Stimulated activated CD4-positive, alpha-beta T cell treated with anti-CD3 and anti-CD28 coated beads, TNF-alpha, amount 100 ng/mL, for 48 hours (primary cell): ENCODE measurements around the gene PTK6.
A peak's percentile ranks its signal among the peaks of the same experiment; 100 is the strongest.

ENCODE experiments used
- DNase-seq, 3 donors: peaks; one replicate each; pipeline ENCODE4 v3.0.0-alpha.2; 2020; ENCODE audit warnings: low read depth in 3 of 3

The PTK6 gene

DNA sequence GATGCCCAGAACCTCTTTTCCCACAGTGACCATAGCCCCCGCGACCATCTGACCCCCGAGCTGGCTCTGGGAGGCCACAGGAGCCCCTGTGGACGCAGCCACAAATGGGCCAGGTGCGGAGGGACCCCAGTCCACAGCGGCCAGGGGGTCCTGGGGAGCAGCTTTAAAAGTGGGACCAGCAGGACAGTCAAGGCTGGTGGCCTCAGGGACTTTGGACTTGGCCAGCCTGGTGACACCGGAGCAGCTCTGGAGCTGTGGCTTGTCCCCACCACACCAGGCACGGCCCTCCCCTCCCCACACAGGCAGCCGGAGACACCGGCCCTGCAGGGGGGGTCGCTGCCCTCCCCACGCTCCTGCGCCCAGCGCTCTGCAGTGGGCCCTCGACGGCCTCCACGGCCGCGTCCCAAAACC, 20.3 kb upstream of the PTK6 start:
- no peak for DNase-seq

DNA sequence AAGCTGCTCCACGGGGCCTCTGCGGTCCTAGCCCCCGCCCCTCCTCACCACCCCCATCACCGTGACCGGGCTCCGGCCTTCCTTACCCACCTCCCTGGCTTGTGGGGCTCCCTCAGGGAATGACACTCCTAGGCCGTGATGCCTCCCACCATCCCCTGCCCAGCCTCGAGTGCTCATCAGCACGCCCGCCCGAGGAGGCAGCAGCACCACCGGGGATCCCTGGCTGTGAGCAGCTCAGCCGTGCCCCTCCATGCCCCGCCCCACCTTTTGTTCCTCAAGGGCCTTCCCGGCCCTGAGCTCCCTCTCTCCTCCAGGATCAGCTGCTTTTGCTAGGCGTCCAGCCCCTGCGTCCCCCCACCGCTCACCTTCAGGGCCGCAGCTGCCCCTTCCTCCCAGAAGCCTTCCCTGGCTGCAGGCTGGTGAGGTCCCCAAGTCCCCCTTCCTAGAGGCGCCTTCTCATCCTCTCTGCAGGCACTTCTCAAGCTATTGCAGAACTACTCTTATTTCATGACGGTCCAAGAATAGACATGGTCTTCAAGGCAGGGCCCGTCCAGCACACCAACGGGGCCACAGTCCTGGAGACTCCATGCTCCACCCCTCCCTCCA, 19.8 kb upstream of the PTK6 start:
- no peak for DNase-seq

DNA sequence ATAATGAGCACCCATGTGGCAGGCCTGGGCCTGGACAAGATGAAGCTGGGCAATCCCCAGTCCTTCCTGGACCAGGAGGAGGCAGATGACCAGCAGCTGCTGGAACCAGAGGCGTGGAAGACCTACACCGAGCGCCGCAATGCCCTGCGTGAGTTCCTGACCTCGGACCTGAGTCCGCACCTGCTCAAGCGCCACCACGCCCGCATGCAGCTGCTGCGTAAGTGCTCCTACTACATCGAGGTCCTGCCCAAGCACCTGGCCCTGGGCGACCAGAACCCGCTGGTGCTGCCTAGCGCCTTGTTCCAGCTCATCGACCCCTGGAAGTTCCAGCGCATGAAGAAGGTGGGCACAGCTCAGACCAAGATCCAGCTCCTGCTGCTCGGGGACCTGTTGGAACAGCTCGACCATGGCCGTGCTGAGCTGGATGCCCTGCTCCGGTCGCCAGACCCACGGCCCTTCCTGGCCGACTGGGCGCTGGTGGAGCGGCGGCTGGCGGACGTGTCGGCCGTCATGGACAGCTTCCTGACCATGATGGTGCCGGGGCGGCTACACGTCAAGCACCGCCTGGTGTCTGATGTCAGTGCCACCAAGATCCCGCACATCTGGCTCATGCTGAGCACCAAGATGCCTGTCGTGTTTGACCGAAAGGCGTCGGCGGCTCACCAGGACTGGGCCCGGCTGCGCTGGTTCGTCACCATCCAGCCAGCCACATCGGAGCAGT, 18.6 kb upstream of the PTK6 start:
- no peak for DNase-seq

DNA sequence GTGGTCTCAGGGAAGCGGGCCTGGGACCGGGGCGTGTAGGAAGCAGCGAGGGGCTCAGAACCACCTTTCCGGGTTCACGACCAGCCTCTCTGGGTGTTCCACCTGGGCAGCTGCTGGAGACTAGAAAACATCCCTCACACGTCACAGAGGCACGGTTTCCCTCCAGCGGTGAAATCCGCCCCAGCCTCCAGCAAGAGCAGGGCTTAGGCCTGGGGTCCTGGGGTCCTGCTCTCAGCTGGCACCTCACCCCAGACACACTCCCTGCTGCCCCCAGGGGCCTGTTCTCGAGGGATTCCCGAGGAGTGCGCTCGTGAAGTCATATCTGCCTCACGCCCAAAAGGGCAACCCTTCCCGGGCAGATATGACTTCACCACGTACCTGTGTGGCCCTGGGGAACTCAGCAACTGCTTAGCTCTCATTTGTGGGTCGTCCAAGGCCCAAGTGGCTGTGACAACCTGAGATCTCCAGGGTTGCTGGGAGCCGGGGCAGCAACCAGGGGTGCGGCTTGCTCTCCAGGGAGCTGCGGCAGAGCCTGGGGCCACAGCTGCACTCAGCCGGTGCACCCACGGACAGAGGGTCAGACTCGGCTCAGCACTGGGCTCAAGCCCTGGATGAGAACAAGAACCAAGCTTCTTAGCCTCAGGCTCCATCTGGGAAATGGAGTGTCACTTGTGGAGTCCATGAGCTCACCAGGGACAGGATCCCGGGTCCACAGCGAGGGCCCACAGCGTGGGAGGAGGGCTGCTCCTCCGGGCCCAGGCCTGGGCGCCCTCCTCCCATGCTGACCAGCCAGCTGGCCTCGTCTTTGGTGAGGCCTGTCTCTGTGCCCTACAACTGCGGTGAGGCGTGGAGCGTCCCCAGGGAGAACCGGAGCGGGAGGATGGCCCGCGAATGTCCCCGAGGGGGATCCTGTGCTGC, 17.4 kb upstream of the PTK6 start:
- no peak for DNase-seq

DNA sequence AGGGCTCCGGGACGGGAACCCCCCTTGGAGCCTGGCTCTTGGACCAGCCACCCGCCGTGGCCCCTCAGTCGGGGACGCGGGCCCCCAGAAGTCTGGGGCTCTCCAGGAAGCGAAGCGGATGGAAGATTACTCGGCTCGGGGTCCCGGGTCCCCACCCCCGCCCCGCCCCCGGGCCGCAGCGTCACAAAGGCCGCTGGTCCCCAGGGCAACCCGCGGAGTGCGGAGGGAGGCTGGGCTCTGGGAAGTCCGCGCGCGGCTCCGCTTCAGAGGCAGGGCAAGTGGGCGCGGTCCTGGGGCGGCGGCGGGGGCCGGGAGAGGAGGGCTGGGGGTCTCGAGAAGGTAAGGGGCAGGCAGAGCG, 16.7 kb upstream of the PTK6 start, which contains the start of gene FNDC11:
TSS of gene FNDC11 (plus strand) at position 227 of the 358 bp plus-strand sequence. CDS start 1,505 bp downstream, outside the sequence.
- no peak for DNase-seq

DNA sequence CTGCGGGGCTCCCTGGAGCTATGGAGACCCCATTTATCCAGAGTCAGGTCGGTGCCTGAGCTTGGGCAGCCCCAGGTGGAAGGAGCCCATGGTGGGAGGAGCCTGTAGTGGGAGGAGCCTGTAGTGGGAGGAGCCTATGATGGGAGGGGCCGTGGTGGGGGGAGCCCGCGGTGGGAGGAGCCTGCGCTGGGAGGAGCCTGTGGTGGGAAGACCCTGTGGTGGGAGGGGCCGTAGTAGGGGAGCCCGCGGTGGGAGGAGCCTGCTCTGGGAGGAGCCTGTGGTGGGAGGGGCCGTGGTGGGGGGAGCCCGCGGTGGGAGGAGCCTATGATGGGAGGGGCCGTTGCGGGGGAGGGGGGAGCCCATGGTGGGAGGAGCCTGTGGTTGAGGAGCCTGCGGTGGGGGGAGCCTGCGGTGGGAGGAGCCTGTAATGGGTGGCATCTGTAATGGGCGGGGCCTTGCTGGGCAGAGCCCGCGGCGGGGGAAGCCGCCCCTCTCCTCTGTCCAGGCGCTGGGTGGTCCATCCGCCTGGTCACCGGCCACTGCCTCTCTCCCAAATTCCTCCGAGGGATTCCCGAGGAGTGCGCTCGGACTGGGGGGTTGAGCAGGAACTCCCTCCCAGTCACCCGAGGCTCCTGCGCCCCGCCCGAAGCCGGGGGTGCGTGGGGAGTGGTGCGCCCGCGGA, 16.2 kb upstream of the PTK6 start:
- DNase-seq: peak; percentile 80 to 89 (median 87)

DNA sequence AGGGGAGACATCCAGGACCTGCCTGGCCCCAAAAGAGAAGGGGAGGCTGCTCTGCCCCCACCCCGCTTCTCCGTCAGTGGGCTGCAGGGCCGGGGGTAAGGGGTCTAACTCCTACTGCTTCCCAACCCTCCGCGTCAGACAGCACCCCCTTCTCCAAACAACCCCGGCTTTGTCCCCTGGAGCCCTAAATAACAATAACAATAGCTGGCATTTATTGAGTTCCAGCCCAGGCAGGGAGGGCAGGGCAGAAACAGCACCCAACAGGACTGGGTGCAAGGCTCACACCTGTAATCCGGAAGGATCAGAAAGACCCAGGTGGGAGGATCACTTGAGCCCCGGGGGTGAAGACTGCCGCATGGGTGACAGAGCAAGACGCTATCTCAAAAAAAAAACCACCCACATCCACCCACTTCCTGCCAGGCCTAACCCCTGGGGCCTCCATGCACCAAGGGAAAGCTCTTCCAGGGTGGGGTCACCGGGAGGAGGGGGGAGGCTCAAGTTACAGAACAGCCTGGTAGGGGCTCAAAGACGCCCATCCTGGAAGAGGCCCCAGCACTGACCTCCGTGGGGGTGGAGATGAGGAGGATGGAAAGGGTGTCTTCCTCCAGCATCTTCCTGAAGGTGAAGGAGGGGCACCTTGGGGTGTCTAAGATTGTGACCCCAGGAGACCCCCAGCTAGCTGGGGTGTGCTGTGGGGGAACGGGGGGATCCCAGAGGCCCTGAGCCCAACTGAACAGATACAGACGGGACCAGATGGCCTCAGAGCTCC, 15.5 kb upstream of the PTK6 start:
- DNase-seq: no peak

DNA sequence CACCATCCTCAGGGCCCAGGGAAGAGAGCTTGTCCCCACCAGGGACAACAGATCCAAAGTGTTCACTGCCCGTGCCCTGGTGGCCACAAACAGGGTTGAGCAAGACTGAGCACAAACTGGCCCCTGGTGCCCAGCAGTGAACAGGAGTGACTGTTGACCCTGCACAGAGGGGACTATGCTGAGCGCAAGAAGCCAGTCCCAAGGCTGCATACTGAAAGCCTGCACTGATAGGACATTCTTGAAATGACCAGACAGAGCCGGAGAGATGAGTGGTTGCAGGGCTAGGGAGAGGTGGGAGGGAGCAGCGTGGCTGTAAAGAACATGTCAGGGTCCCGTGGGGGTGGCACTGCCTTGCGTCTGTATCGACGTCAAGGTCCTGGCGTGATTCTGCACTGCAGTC, 13.9 kb upstream of the PTK6 start:
- DNase-seq: no peak

DNA sequence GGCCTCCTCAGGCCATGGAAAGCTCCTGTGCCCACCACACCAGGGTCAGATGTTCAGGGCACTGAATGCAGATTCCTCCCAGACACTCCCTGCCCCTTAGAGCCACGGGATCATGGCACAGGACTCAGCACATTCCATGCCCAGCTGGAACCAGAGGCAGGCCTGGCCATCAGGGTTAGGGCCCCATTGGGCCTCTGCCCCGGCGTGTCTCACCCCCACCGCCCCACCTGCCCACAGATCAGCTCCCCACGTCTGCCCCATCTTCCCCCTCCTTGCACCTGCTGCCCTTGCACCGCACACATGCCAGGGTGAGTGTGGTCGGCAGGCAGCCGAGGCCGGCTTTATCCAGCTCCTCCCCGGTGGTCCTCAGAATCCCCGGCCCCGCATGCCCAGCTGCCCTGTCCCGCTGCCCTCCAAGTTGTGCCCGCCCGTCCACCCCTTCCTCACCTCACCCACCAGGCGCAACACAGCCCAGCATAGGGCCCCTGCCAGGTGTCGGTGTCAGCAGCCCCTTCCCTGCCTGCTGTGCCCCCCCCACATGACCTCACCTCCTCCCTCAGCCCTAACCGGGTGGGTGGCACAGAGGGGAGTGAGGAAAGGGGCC, 12.6 kb upstream of the PTK6 start:
- no peak for DNase-seq

DNA sequence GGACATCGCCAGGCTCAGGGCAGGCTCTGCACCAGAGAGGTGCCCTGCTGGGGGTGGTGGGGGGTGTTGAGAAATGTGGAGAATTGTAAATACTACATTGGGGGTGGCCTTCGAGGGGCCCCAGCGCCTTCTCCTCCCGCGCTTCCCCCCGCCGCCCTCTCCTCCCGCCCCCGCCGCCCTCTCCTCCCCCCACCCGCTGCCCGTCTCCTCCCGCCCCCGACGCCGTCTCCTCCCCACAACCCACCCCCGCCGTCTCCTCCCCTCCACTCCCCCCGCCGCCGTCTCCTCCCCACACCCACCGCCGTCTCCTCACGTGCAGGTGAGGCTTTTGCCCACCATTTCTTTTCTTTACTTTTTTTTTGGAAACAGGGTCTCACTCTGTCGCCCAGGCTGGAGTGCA, 11.8 kb upstream of the PTK6 start:
- no peak for DNase-seq

DNA sequence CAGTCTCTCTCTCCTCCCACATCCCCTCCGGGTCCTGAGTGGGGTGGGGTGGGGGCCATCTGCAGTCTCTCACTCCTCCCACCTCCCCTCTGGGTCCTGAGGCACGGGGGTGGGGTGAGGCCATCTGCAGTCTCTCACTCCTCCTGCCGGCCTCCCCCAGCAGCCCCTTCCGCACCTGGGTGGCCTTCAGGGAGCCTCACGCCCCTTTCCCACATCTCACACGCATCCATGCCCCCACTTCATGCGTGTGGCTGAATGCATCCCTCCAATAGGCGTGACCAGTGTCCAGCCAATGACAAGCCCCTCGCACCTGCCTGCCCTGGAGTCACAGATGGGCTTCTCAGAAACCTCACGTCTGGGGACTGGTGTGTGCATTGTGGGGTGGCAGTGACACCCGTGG, 11.4 kb upstream of the PTK6 start:
- no peak for DNase-seq

DNA sequence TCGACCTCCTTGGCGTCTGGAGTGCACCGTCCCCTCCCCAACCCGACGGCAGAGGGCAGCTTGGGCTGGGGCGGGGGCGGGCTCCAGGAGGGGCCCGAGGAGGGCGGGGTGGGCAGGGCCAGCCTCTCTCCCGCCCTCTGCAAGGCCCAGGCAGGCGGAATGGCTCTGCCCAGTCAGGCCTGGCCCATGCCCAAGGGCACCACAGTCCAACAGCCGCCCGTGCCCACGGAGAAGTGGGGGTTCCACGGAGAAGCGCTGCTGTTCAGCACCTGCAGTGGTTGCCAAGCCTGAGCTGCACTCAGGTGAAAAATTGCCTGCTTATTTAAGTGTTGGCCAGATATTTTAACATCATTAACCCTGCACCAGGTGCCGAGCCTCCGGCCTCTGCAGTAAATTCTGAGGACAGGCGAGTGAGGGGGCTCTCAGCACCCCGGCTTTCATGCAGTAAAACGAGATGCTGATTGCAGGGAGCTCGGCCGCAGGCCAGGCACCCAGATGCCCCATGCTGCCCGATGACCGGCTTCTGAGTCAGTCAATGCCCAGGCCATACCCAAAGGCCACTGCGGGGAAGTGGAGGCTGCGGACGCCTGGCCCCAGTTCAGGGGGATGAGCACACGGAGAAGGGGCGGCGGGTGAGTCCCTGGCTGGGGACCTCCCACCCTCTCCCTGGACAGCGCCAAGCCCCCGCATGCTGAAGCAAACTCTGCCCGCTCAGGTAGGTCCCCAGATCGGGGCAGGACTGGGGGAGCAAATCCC, 10.7 kb upstream of the PTK6 start, which contains the start of gene SRMS:
TSS of gene SRMS (minus strand) at position 25 of the 756 bp plus-strand sequence. CDS start 286 bp downstream, outside the sequence.
- no peak for DNase-seq

DNA sequence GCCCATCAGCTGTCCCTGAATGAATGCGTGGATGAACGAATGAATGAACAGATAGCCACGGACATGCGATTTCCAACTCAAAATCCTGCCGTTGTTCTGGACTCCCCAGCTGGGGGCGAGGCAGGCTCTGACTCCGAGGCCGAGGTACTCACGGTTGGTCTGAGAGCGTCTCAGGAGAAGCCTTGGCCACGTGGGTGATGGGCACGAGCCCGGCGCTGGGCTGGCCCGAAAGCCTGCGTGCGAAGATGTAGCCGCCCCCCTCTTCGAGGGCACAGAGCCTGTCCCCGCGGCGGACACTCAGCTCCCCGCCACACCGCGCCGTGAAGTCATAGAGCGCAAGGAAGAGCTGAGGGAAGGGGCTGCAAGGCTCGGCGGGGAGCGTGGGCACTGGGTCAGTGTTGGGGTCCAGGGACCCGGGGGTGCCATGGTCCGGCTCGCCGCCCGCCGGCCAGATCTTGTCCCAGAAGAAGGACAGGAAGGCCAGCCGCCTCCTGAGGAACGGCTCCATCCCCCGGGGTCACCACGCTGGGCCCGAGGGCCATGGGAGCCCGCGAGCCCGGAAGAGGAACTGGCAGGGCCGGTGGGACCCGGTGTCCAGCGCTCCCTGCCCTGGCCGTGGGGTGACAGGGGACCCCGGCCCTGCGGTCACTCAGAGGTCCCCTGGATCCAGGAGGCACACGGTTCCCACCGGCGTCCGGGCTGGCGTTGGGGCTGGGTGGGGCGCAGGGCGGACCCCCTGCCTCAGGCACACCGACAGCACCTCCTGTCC, 10.0 kb upstream of the PTK6 start:
- no peak for DNase-seq

DNA sequence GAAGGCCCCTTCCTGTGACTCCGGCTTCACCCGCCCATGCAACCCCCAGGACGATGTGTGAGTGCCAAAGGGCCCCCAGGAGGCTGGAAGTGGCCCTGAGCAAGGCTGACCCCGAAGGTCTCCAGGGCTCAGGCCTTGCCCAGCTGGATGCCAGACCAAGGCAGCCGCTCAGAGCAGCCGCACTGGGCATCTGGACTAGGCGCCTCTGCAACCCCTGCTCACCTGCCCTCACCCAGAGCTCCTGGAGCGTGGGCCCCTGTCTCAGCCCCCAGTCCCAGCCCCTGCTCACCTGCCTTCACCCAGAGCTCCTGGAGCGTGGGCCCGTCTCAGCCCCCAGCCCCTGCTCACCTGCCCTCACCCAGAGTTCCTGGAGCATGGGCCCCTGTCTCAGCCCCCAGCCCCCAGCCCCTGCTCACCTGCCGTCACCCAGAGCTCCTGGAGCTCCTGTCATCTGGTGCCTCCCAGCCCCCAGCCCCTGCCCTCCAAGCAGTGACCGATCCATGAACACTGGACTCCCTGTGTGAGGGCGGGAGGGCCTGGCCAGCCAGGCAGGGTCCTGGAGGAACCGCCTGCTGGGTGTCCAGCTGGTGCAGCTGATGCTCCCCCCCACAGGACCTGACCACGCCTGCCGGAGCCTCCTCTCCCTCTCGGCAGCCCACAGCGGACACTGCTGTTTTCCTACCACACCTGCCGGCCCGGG, 9.2 kb upstream of the PTK6 start:
- no peak for DNase-seq

DNA sequence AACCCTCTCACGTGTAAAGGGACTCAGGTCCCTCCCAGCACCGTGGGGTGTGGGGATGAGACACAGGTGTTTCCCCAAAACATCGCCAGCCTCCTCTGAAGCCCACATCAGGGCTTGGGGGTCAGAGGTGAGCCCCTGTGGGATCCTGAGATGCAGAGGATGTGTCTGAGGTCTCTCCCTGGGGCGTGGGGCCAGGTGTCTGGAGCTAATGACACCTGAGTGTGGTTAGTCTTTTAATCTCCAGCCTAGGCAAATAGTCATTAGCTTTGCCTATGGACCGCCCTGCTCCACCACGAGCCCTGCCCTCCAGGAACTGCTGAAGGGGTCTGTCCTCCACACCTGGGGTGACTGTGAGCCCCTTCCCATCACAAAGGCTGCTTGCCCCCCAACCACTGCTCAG, 8.6 kb upstream of the PTK6 start:
- no peak for DNase-seq

DNA sequence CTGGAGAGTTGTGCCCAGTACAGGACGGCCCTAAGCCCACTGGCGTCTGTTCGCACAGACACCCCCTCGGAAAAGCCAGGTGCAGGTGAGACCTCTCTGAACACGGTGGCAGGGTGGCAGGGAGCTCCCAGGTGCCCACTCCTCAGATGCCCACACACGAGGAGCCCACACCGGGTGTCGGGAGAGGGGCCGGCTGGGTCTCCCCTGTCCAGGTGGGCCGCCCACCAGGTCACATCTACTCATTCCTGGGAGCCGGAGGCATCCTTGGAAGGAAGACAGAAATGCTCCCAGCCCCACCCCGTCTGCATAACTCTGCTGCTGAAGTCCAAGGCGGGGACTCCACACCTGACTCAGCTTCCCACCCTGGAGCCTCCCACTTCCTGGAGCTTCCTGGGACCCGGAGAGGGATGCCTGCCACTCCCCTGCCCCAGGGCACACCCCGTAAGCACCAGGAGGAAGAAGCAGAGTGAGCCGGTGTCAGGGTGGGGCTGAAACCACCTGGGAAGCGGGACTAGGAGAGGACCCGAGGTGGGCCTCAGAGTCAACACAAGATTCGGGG, 7.9 kb upstream of the PTK6 start:
- no peak for DNase-seq

DNA sequence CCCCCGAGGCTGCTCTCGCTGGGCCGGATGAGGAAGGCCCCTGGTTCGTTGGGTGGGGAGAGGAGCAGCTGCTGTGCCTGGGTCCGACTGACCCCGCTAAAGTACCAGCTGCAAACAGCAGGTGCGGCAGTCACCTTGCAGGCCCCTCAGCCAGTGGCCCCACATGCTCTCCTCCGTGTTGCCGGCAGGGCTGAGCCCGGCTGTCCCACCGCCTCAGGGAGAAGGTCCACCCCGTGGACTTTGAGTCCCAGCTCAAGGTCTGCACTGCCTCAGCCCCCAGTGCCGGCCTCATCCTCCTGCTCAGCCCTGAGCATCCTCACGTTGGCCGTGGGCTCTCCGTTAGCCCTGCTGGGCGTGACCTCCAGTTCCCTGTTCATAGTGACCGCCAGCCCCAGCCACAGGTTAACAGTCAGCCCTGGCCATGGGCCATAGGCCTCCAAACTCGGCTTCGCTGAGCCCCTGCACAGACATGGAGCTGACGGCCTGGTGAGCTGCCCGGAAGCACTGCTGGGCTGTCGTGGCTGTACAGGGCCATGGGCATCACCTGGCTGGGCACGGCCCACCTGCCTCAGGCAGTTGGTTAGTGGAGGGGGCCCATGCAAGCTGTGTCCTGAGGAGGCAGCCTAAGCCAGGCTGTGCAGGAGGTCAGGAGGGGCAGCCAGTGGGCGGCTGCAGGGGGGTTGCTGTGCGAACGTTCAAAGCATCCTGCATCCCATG, 7.2 kb upstream of the PTK6 start:
- no peak for DNase-seq

DNA sequence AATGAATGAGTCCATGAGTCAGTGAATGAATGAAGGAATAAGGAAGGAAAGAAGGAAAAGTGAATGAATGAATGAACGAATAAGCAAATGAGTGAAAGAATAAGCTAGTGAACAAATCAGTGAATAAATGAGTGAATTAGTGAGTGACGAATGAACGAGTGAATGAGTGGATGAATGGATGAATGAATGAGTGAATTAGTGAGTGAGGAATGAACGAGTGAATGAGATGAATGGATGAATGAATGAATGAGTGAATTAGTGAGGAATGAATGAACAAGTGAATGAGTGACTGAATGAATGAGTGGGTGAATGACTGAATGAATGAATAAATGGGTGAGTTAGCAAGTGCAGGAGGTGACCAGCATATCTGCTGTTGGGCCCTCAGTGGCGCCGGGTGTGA, 6.6 kb upstream of the PTK6 start:
- DNase-seq: no peak
